ENCODE measurements around the gene TCOF1. TPM values are rescaled to one million over a fixed set of nuclear protein-coding genes. Genes with fewer than 3 reads are reported as not detected.
"Not testable (repeated sequence)": the region's sequence is repeated elsewhere in the genome, so short reads cannot be mapped to it uniquely, and the experiment has no call there.

The TCOF1 gene
- total RNA-seq, 1 donor from 2014 or later, result 19.0 TPM

- peaks cover 3% of the 10 kb centered on the region for H3K27me3 Mint-ChIP-seq (ENCODE audit: low read depth)
- TF ChIP-seq, protein P1, sequence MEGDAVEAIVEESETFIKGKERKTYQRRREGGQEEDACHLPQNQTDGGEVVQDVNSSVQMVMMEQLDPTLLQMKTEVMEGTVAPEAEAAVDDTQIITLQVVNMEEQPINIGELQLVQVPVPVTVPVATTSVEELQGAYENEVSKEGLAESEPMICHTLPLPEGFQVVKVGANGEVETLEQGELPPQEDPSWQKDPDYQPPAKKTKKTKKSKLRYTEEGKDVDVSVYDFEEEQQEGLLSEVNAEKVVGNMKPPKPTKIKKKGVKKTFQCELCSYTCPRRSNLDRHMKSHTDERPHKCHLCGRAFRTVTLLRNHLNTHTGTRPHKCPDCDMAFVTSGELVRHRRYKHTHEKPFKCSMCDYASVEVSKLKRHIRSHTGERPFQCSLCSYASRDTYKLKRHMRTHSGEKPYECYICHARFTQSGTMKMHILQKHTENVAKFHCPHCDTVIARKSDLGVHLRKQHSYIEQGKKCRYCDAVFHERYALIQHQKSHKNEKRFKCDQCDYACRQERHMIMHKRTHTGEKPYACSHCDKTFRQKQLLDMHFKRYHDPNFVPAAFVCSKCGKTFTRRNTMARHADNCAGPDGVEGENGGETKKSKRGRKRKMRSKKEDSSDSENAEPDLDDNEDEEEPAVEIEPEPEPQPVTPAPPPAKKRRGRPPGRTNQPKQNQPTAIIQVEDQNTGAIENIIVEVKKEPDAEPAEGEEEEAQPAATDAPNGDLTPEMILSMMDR (IDR thresholded peaks at IDR 0.05), result no peak
- no peaks in the 10 kb centered on the region for H3K36me3 Mint-ChIP-seq (ENCODE audit: low read depth)
- H3K27ac Mint-ChIP-seq (ENCODE audit: unreplicated experiment), result no peak overlapping the region
- peaks cover 13% of the 10 kb centered on the region for H3K4me1 Mint-ChIP-seq (ENCODE audit: low read depth)
- no peak overlapping the region for H3K4me3 Mint-ChIP-seq (ENCODE audit: unreplicated experiment)
- DNase-seq (ENCODE audit: low spot score), result no peak
- H3K9me3 Mint-ChIP-seq (ENCODE audit: low read depth), result no peaks in the 10 kb centered on the region
Observed at GRCh38 chr5:150410524-150411244, 53.2 kb downstream of the TCOF1 start.

- TF ChIP-seq, protein P1 (IDR thresholded peaks at IDR 0.05), result no peak
- no peaks in the 10 kb centered on the region for H3K36me3 Mint-ChIP-seq (ENCODE audit: low read depth)
- peaks cover 13% of the 10 kb centered on the region for H3K4me1 Mint-ChIP-seq (ENCODE audit: low read depth)
- peaks cover 3% of the 10 kb centered on the region for H3K27me3 Mint-ChIP-seq (ENCODE audit: low read depth)
- H3K4me3 Mint-ChIP-seq (ENCODE audit: unreplicated experiment), result no peak overlapping the region
- H3K27ac Mint-ChIP-seq (ENCODE audit: unreplicated experiment), result no peak overlapping the region
- no peaks in the 10 kb centered on the region for H3K9me3 Mint-ChIP-seq (ENCODE audit: low read depth)
- DNase-seq (ENCODE audit: low spot score), result no peak
Observed at GRCh38 chr5:150411245-150411979, 53.9 kb downstream of the TCOF1 start.

- H3K4me3 Mint-ChIP-seq (ENCODE audit: unreplicated experiment), result no peak within 1 kb of the TSS
- no peak for DNase-seq (ENCODE audit: low spot score)
- H3K9me3 Mint-ChIP-seq (ENCODE audit: low read depth), result no peaks in the 10 kb centered on the region
- TF ChIP-seq, protein P1 (IDR thresholded peaks at IDR 0.05), result no peak
- no peak within 1 kb of the TSS for H3K27ac Mint-ChIP-seq (ENCODE audit: unreplicated experiment)
- no peaks in the 10 kb centered on the region for H3K36me3 Mint-ChIP-seq (ENCODE audit: low read depth)
- H3K27me3 Mint-ChIP-seq (ENCODE audit: low read depth), result peaks cover 3% of the 10 kb centered on the region
- H3K4me1 Mint-ChIP-seq (ENCODE audit: low read depth), result peaks cover 13% of the 10 kb centered on the region
Observed at GRCh38 chr5:150412319-150413175, 55.0 kb downstream of the TCOF1 start, which contains the start of gene CD74. Gene CD74 (minus strand): TSS chr5:150412910. CDS start chr5:150412749, 161 bp downstream.

GRCh38 chr5:150413176-150413901 is 55.8 kb downstream of the TCOF1 start:
- Mint-ChIP-seq H3K27me3 (ENCODE audit: low read depth) (peaks cover 3% of the 10 kb centered on the region), H3K4me1 (ENCODE audit: low read depth) (peaks cover 13% of the 10 kb centered on the region), H3K27ac (ENCODE audit: unreplicated experiment) (no peak overlapping the region), H3K36me3 (ENCODE audit: low read depth) (no peaks in the 10 kb centered on the region), H3K9me3 (ENCODE audit: low read depth) (no peaks in the 10 kb centered on the region), H3K4me3 (ENCODE audit: unreplicated experiment) (no peak overlapping the region)
- TF ChIP-seq, protein P1 (IDR thresholded peaks at IDR 0.05), result no peak
- no peak for DNase-seq (ENCODE audit: low spot score)

- not testable (repeated sequence) for DNase-seq (ENCODE audit: low spot score); H3K4me3 Mint-ChIP-seq (ENCODE audit: unreplicated experiment); H3K36me3 Mint-ChIP-seq (ENCODE audit: low read depth); H3K27me3 Mint-ChIP-seq (ENCODE audit: low read depth); H3K27ac Mint-ChIP-seq (ENCODE audit: unreplicated experiment); H3K9me3 Mint-ChIP-seq (ENCODE audit: low read depth)
- H3K4me1 Mint-ChIP-seq (ENCODE audit: low read depth), result peaks cover 13% of the 10 kb centered on the region
Observed at GRCh38 chr5:150413902-150414790, 56.6 kb downstream of the TCOF1 start.
